HG02623 (cell line): ENCODE measurements around the gene GRID1.

ENCODE experiments used
- ATAC-seq: cut with Tn5 transposase; IDR thresholded peaks from one replicate; pipeline ENCODE4 v1.9.1; 2021; ENCODE audit warnings: moderate library complexity; ENCODE audit not compliant: unreplicated experiment

GRID1 gene

GRCh38 chr10:85921789-85922188, 444.8 kb downstream of the GRID1 start:
- no peak for ATAC-seq

DNA sequence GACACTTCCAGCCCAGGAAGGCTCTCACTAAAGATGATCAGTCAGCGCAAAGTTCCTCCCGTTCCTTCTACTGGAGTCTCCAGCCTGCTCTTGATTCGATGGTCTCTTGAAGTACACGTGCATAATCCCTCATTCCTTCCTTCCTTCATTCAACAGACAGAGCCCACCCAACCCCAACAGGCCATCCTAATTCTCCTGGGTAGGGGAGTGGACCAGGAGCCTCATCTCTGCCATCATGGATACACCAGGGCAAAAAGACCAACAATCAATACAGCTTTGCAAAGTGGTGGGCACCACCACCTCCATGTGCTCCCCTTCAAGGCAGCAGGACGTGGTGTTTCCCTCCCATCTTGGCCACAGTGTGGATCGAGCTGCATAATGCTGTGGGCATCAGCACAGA, 446.3 kb downstream of the GRID1 start:
- no peak for ATAC-seq

GRCh38 chr10:85919491-85920021, 447.0 kb downstream of the GRID1 start:
- no peak for ATAC-seq

GRCh38 chr10:85918371-85918770, 448.2 kb downstream of the GRID1 start:
- ATAC-seq = no peak

GRCh38 chr10:85917601-85918000, 449.0 kb downstream of the GRID1 start:
- ATAC-seq = no peak

GRCh38 chr10:85916994-85917573, 449.5 kb downstream of the GRID1 start:
- ATAC-seq = no peak

GRCh38 chr10:85916286-85916685, 450.3 kb downstream of the GRID1 start:
- no peak for ATAC-seq

DNA sequence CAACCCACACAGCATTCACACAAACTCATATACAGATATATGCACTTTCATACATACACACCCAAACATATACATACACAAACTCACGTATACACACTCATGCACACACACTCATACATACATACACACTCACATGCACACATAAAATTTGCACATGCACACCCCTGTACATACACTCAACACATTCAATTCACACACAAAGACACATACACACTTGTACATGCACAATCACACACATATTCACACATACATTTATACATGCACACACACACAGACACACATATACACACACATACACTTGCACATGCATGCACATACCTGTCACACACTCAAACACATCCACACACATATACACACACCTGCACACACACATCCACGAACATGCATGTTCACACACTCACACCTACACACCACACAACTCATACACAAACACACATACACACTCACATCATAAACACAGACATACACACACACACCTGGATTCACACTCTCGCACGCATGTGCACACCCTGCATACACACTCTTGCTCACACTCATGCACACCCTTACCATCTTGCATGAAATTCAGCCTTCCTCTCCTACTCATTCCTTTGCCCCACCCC, 451.2 kb downstream of the GRID1 start:
- no peak for ATAC-seq

GRCh38 chr10:85914720-85915119, 451.9 kb downstream of the GRID1 start:
- ATAC-seq = no peak

GRCh38 chr10:85908462-85908861, 458.1 kb downstream of the GRID1 start:
- no peak for ATAC-seq

DNA sequence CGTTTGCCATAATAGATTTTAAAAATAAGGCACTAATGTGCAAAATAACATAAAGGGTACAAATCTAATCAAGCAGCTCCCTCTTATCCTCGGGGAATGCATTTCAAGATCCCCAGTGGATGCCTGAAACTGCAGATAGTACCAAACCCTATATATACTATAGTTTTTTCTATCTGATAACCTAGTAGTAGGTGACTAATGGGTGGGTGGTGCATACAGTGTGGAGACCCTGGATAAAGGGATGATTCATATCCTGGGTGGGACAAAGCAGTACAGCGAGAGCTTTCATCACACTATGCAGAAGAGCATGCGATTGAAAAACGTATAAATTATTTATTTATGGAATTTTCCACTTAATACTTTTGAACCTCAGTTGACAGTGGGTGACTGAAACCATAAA, 464.5 kb downstream of the GRID1 start:
- ATAC-seq = no peak

GRCh38 chr10:85901599-85901998, 465.0 kb downstream of the GRID1 start:
- no peak for ATAC-seq

- no peak for ATAC-seq
These were observed 466.1 kb downstream of the GRID1 start for GRCh38 chr10:85900487-85900886.

GRCh38 chr10:85900061-85900460, 466.5 kb downstream of the GRID1 start:
- ATAC-seq = no peak

GRCh38 chr10:85891472-85891871, 475.1 kb downstream of the GRID1 start:
- no peak for ATAC-seq

DNA sequence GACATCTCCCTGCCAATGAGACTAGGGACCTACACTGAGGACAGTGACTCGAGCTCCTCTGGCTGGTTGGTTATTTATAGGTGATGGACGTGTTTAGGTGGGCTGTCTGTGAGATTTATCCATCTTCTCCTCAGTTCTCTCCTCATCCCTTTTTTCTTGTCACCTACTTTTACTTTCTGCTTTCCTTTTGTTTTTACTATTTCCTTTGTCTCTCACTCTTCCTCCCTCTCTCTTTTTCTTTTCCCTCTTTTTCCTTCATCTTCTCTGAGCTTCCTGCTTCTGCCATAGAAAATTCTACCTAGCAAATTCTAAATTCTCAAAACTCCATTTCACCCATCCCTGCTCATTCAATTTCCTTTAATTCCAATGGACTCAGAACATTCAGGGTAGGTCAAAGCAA, 478.0 kb downstream of the GRID1 start:
- ATAC-seq = no peak

- no peak for ATAC-seq
These were observed 478.6 kb downstream of the GRID1 start for GRCh38 chr10:85888004-85888403.

DNA sequence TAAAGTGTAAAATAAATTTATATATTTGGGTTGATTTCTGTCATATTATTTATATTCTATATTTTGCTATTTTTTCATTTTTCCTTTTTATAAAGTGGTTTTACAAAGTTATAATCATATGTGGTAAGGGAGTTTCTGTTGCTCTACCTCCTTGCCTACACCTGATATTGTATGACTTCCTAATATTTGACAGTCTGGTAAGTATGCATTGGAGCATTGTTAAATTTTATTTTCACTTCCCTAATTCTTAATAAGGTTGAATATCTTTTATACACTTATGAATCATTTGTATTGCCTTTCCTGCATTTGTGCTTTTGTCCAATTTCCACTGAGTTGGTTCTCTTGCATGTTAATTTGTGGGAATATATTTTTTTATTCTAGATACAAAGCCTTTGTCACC, 492.4 kb downstream of the GRID1 start:
- ATAC-seq = no peak

DNA sequence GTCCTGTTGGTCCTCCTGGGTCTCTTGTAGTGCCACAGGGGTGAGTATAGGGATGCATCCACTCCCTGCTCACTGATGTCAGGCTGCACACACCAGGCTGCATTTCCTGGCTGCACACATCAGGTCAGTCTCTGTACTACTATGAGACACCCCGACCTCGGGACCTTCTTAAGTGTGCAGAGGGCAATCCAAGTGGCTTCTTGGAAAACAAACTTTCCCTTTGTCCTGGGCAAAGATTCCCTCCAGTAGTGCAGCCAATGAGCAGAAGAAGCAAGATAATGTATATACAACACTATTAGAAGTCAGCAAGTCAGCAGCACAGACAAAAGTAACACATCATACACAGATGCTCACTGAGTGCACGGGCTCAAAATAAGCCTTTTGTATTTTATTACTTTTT, 493.5 kb downstream of the GRID1 start:
- no peak for ATAC-seq

GRCh38 chr10:85868627-85869499, 497.7 kb downstream of the GRID1 start:
- ATAC-seq = no peak

DNA sequence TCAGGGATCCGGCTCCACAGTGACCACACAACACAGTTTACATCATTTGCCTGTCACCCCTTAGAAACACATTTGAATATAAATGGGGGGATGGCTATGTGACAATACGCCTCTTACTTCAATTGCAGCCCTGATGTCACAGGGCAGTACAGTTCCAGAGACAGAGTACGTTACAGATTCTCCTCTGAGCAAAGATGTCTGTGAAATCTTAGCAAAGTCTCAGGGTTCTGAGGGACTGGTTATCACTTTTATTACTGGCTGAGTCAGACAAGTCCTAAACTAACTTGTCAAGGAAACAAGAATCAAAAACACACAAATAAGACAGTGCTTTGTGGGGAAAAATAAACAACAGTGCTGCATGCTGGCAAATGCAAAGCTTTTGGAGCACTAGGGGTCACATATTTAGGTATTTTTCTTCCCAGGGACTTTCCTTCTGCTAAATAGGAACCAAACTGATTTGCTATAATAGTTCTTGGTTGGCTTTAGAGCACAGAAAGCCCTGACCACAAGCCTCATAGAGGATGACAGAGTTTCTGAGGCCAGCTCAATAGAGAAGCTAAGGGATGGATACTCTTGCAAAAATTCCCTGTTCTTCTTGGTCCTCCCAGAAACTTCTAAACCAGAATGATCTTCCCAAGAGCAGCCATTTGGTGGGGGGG, 501.6 kb downstream of the GRID1 start:
- no peak for ATAC-seq
